IPS DF 6.9 (cell line): ENCODE measurements around the gene TCF12.
"Not testable (repeated sequence)": the region's sequence is repeated elsewhere in the genome, so short reads cannot be mapped to it uniquely, and the experiment has no call there.

Source experiments
- DNase-seq: peaks from one replicate; pipeline ENCODE4 v3.0.0-alpha.2; 2013; ENCODE audit warnings: low read depth, low spot score
- H3K27ac ChIP-seq: one replicate; pipeline ENCODE4 v1.5.1; 2013; ENCODE audit warnings: low read length, control low read depth
- H3K27me3 ChIP-seq: 2 replicates; pipeline ENCODE4 v1.6.1; 2013; ENCODE audit warnings: mild to moderate bottlenecking, low read length; ENCODE audit not compliant: control insufficient read depth, insufficient read depth
- H3K36me3 ChIP-seq: 2 replicates; pipeline ENCODE4 v1.6.1; 2013; ENCODE audit warnings: low read length; ENCODE audit not compliant: control insufficient read depth, insufficient read depth
- H3K4me1 ChIP-seq: 2 replicates; pipeline ENCODE4 v1.6.1; 2013; ENCODE audit warnings: low read length; ENCODE audit not compliant: control insufficient read depth, insufficient read depth
- H3K4me3 ChIP-seq: 2 replicates; pipeline ENCODE4 v1.5.1; 2013; ENCODE audit warnings: mild to moderate bottlenecking, low read length
- H3K9me3 ChIP-seq: 2 replicates; pipeline ENCODE4 v1.6.1; 2013; ENCODE audit warnings: low read length, inconsistent platforms; ENCODE audit not compliant: control insufficient read depth, insufficient read depth
- WGBS: extraction: QIAGEN DNeasy Blood & Tissue Kit; methylation state at CpG from one replicate; pipeline ENCODE4 v1.1.7; 2013; ENCODE audit warnings: mixed read lengths, missing lambda C conversion rate; ENCODE audit not compliant: insufficient read length, insufficient coverage; 5-methylcytosine and 5-hydroxymethylcytosine counted together

The TCF12 gene

DNA sequence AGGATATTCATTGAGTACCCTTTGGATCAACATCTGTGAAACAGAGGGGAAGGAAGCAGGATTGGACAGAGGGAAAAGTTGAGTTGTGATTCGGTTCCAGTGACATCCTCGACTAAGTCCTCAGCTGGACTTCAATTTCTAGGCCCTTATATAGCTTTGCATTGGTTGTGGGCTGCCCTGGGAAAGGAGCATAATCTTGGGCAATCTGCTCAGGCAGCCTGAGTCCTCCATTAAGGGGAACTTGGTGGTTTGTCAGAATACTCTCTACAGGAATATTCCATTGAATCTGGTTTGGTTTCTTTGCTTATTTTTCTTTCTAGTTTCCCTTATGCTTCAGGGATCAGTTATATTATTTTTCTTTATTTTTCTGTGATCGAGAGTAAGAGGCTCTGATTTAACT, 94.1 kb downstream of the TCF12 start:
- no peaks in the 10 kb centered on the region for H3K36me3 ChIP-seq
- WGBS = no CpG with 5 or more reads among the region's 3 CpGs
- H3K4me3 ChIP-seq = no peak overlapping the region
- DNase-seq = no peak
- peaks cover 2% of the 10 kb centered on the region; the same call in 1 of the 2 replicates for H3K4me1 ChIP-seq
- no peak overlapping the region for H3K27ac ChIP-seq
- H3K27me3 ChIP-seq = no peaks in the 10 kb centered on the region
- no peaks in the 10 kb centered on the region for H3K9me3 ChIP-seq

DNA sequence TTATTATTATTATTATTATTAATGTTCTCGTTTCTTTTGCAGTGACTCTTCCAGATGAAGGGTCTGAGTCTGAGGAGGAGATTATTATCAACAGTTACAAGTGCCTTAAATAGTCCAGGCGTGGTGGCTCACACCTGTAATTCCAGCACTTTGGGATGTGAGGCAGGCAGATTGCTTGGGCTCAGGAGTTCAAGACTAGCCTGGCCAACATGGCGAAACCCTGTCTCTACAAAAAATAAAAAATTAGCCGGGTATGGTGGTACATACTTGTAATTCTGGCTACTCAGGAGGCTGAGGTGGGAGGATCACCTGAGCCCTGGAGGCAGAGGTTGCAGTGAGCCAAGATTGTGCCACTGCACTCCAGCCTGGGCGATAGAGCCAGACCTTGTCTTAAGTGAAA, 96.5 kb downstream of the TCF12 start:
- not testable (repeated sequence) for DNase-seq, H3K27ac ChIP-seq, H3K9me3 ChIP-seq, H3K4me3 ChIP-seq, H3K36me3 ChIP-seq, H3K27me3 ChIP-seq, H3K4me1 ChIP-seq
- WGBS = no CpG with 5 or more reads among the region's 5 CpGs

- Histone ChIP-seq H3K36me3 (no peaks in the 10 kb centered on the region), H3K27me3 (no peaks in the 10 kb centered on the region), H3K9me3 (no peaks in the 10 kb centered on the region), H3K4me1 (peaks cover 2% of the 10 kb centered on the region; the same call in 1 of the 2 replicates), H3K4me3 (no peak overlapping the region), H3K27ac (no peak overlapping the region)
- DNase-seq = no peak
Measured at GRCh38 chr15:57015360-57015759, 96.9 kb downstream of the TCF12 start.

- WGBS = no CpG with 5 or more reads among the region's 2 CpGs
- H3K27ac ChIP-seq = no peak overlapping the region
- no peaks in the 10 kb centered on the region for H3K9me3 ChIP-seq
- H3K36me3 ChIP-seq = no peaks in the 10 kb centered on the region
- DNase-seq = no peak
- H3K27me3 ChIP-seq = no peaks in the 10 kb centered on the region
- H3K4me1 ChIP-seq = peaks cover 2% of the 10 kb centered on the region; the same call in 1 of the 2 replicates
- H3K4me3 ChIP-seq = no peak overlapping the region
Measured at GRCh38 chr15:57015897-57016296, 97.5 kb downstream of the TCF12 start.

GRCh38 chr15:57017024-57017423, 98.6 kb downstream of the TCF12 start:
- H3K27me3 ChIP-seq = no peaks in the 10 kb centered on the region
- H3K27ac ChIP-seq = no peak overlapping the region
- H3K36me3 ChIP-seq = no peaks in the 10 kb centered on the region
- no peaks in the 10 kb centered on the region for H3K9me3 ChIP-seq
- DNase-seq = no peak
- WGBS = no CpG with 5 or more reads among the region's 3 CpGs
- H3K4me3 ChIP-seq = no peak overlapping the region
- H3K4me1 ChIP-seq = peaks cover 2% of the 10 kb centered on the region; the same call in 1 of the 2 replicates

DNA sequence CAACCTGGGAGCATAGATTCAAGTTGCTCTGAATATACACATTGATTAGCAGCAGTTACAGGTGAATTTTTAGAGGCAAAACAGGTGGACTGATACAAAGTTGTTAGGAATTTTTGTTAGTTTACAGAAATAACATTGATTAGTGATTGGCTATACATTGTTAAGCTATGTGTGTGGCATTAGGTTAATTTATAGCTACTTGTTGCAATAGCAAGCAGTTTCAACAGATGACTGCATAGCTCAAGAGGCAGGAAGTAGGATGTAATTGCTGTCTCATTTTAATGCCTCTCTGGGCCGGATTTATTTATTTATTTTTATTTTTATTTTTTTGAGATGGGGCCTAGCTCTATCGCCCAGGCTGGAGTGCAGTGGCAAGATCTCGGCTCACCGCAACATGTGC, 99.7 kb downstream of the TCF12 start:
- no peak overlapping the region for H3K27ac ChIP-seq
- H3K4me3 ChIP-seq = no peak overlapping the region
- no peaks in the 10 kb centered on the region for H3K36me3 ChIP-seq
- no peak for DNase-seq
- H3K27me3 ChIP-seq = no peaks in the 10 kb centered on the region
- peaks cover 2% of the 10 kb centered on the region; the same call in 1 of the 2 replicates for H3K4me1 ChIP-seq
- WGBS = no CpG with 5 or more reads among the region's 4 CpGs
- no peaks in the 10 kb centered on the region for H3K9me3 ChIP-seq

DNA sequence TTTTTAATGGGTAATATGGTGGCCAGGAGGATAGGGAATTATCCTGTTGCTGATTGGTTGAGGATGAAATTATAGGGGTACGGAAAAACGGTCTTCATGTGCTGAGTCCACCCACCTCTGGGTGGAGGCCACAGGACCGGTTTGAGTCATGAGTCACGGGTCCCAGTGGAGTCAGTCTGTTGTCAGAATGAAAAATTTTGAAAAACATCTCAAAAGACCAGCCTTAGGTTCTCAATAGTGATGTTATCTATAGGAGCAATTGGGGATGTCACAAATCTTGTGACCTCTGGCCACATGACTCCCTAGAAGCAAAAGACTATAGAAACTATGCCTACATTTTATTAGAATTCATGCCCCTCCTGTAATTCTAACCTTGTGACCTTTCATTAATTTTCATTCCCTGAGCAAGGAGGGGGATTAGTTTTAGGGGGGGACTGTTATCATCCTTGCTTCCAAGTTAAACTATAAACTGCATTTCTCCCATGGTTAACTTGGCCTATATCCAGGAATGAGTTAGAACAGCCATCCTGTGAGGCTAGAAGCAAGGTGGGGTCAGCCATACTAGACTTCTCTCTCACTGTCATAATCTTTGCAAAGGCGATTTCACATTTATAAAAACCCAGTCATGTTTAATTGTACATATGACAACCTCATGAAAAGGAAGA, 101.2 kb downstream of the TCF12 start:
- 100% methylated on average over 1 of the region's 5 CpGs for WGBS
- no peaks in the 10 kb centered on the region for H3K27me3 ChIP-seq
- peaks cover 2% of the 10 kb centered on the region; the same call in 1 of the 2 replicates for H3K4me1 ChIP-seq
- no peaks in the 10 kb centered on the region for H3K9me3 ChIP-seq
- H3K4me3 ChIP-seq = no peak overlapping the region
- DNase-seq = no peak
- no peaks in the 10 kb centered on the region for H3K36me3 ChIP-seq
- H3K27ac ChIP-seq = no peak overlapping the region

GRCh38 chr15:57025264-57025926, 107.0 kb downstream of the TCF12 start:
- Histone ChIP-seq H3K27ac (no peak overlapping the region), H3K27me3 (no peaks in the 10 kb centered on the region), H3K4me3 (no peak overlapping the region), H3K4me1 (no peaks in the 10 kb centered on the region), H3K36me3 (no peaks in the 10 kb centered on the region), H3K9me3 (no peaks in the 10 kb centered on the region)
- no CpG with 5 or more reads among the region's 10 CpGs for WGBS
- DNase-seq = no peak

- WGBS = no CpG with 5 or more reads among the region's 2 CpGs
- Histone ChIP-seq H3K27ac (no peak overlapping the region), H3K9me3 (no peaks in the 10 kb centered on the region), H3K36me3 (no peaks in the 10 kb centered on the region), H3K4me1 (no peaks in the 10 kb centered on the region), H3K27me3 (no peaks in the 10 kb centered on the region), H3K4me3 (no peak overlapping the region)
- DNase-seq = no peak
Measured at GRCh38 chr15:57026016-57026592, 107.7 kb downstream of the TCF12 start.

DNA sequence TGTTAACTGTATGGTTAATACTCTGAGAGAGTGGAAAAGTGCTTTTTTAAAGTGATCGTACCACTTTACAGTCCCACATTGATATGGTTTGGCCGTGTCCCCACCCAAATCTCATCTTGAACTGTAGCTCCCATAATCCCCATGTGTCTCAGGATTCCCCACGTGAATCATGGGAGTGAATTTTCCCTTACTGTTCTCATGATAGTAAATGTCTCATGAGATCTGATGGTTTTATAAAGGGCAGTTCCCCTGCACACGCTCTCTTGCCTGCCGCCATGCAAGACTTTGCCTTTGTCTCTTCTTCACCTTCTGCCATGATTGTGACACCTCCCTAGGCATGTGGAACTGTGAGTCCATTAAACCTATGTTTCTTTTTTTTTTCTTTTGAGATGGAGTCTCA, 109.2 kb downstream of the TCF12 start:
- Histone ChIP-seq H3K27ac (no peak overlapping the region), H3K4me1 (no peaks in the 10 kb centered on the region; the same call in 1 of the 2 replicates), H3K36me3 (no peaks in the 10 kb centered on the region), H3K27me3 (no peaks in the 10 kb centered on the region), H3K9me3 (no peaks in the 10 kb centered on the region), H3K4me3 (no peak overlapping the region)
- no peak for DNase-seq
- no CpG with 5 or more reads among the region's 5 CpGs for WGBS
